HG02798 (cell line): Measurements from ENCODE around the gene SLC39A9.

Source experiments
- ATAC-seq: cut with Tn5 transposase; IDR thresholded peaks from one replicate; pipeline ENCODE4 v1.9.1; 2021; ENCODE audit warnings: mild to moderate bottlenecking; ENCODE audit not compliant: unreplicated experiment, poor library complexity

Gene SLC39A9

GRCh38 chr14:69398053-69398817, at the start of gene SLC39A9, which contains the start of gene ERH:
Gene SLC39A9, plus strand, starts transcription at chr14:69398692. Its CDS starts 678 bp downstream, at chr14:69399370.
Gene ERH, minus strand, starts transcription at chr14:69398299. Its CDS starts 66 bp downstream, at chr14:69398233.
- peak; percentile 90 for ATAC-seq

GRCh38 chr14:69349091-69349777, 49.3 kb upstream of the SLC39A9 start:
- ATAC-seq: no peak

GRCh38 chr14:69350892-69351291, 47.6 kb upstream of the SLC39A9 start:
- no peak for ATAC-seq

GRCh38 chr14:69351385-69351784, 47.1 kb upstream of the SLC39A9 start:
- ATAC-seq: no peak

- ATAC-seq: no peak
Observed at GRCh38 chr14:69351911-69352310, 46.6 kb upstream of the SLC39A9 start.

- no peak for ATAC-seq
Observed at GRCh38 chr14:69353168-69353567, 45.3 kb upstream of the SLC39A9 start.

- ATAC-seq: peak; percentile 89
Observed at GRCh38 chr14:69354383-69355153, 43.9 kb upstream of the SLC39A9 start.

- no peak for ATAC-seq
Observed at GRCh38 chr14:69355154-69355597, 43.3 kb upstream of the SLC39A9 start.

GRCh38 chr14:69355607-69356281, 42.7 kb upstream of the SLC39A9 start:
- no peak for ATAC-seq

GRCh38 chr14:69356903-69357543, 41.5 kb upstream of the SLC39A9 start:
- ATAC-seq: no peak

- no peak for ATAC-seq
Observed at GRCh38 chr14:69357544-69358200, 40.8 kb upstream of the SLC39A9 start.

- peak; percentile 42 for ATAC-seq
Observed at GRCh38 chr14:69358233-69358963, 40.1 kb upstream of the SLC39A9 start.

- ATAC-seq: no peak
Observed at GRCh38 chr14:69358966-69359365, 39.5 kb upstream of the SLC39A9 start.

- ATAC-seq: peak; percentile 52
Observed at GRCh38 chr14:69360438-69361108, 37.9 kb upstream of the SLC39A9 start.

- no peak for ATAC-seq
Observed at GRCh38 chr14:69363055-69363454, 35.4 kb upstream of the SLC39A9 start.

GRCh38 chr14:69363964-69364363, 34.5 kb upstream of the SLC39A9 start:
- no peak for ATAC-seq

GRCh38 chr14:69364378-69364777, 34.1 kb upstream of the SLC39A9 start:
- ATAC-seq: no peak

GRCh38 chr14:69366069-69366468, 32.4 kb upstream of the SLC39A9 start:
- ATAC-seq: no peak
